GM19025 (cell line): Measurements from ENCODE around the gene CDKN2AIPNL.
"Not testable (repeated sequence)": the region's sequence is repeated elsewhere in the genome, so short reads cannot be mapped to it uniquely, and the experiment has no call there.

Experiments used
- ATAC-seq: cut with Tn5 transposase; IDR thresholded peaks from one replicate; pipeline ENCODE4 v1.9.1; 2021; ENCODE audit warnings: mild to moderate bottlenecking, low read depth, moderate library complexity; ENCODE audit not compliant: unreplicated experiment

The CDKN2AIPNL gene

GRCh38 chr5:134409321-134409720 lies 2.4 kb downstream of the CDKN2AIPNL start:
- no peak for ATAC-seq

GRCh38 chr5:134406390-134406789 lies 5.3 kb downstream of the CDKN2AIPNL start:
- no peak for ATAC-seq

GRCh38 chr5:134403951-134404350 lies 7.7 kb downstream of the CDKN2AIPNL start:
- no peak for ATAC-seq

- no peak for ATAC-seq
Observed at GRCh38 chr5:134398609-134399155, 13.0 kb downstream of the CDKN2AIPNL start.

GRCh38 chr5:134397196-134397595 lies 14.5 kb downstream of the CDKN2AIPNL start:
- ATAC-seq, result no peak

- ATAC-seq, result no peak
Observed at GRCh38 chr5:134396274-134396673, 15.4 kb downstream of the CDKN2AIPNL start.

GRCh38 chr5:134394932-134395331 lies 16.7 kb downstream of the CDKN2AIPNL start:
- no peak for ATAC-seq

- ATAC-seq, result no peak
Observed at GRCh38 chr5:134392301-134392700, 19.4 kb downstream of the CDKN2AIPNL start.

GRCh38 chr5:134387443-134387842 lies 24.2 kb downstream of the CDKN2AIPNL start:
- ATAC-seq, result no peak

- no peak for ATAC-seq
Observed at GRCh38 chr5:134383980-134384697, 27.5 kb downstream of the CDKN2AIPNL start.

GRCh38 chr5:134382204-134382603 lies 29.5 kb downstream of the CDKN2AIPNL start:
- not testable (repeated sequence) for ATAC-seq

GRCh38 chr5:134380346-134380745 lies 31.3 kb downstream of the CDKN2AIPNL start:
- ATAC-seq, result no peak

GRCh38 chr5:134374232-134374631 lies 37.4 kb downstream of the CDKN2AIPNL start:
- no peak for ATAC-seq

GRCh38 chr5:134373633-134374032 lies 38.0 kb downstream of the CDKN2AIPNL start:
- ATAC-seq, result not testable (repeated sequence)

- ATAC-seq, result no peak
Observed at GRCh38 chr5:134371834-134372340, 39.8 kb downstream of the CDKN2AIPNL start.

- ATAC-seq, result peak; percentile 61
Observed at GRCh38 chr5:134370871-134371833, 40.5 kb downstream of the CDKN2AIPNL start, which contains the start of gene UBE2B. UBE2B (plus strand) TSS chr5:134371569; CDS start chr5:134371596, 27 bp downstream.

GRCh38 chr5:134370311-134370870 lies 41.3 kb downstream of the CDKN2AIPNL start:
- peak; percentile 9 for ATAC-seq

GRCh38 chr5:134365604-134366003 lies 46.1 kb downstream of the CDKN2AIPNL start:
- no peak for ATAC-seq

- no peak for ATAC-seq
Observed at GRCh38 chr5:134355681-134356080, 56.0 kb downstream of the CDKN2AIPNL start.
